Effector CD4-positive, alpha-beta T cell (primary cell): ENCODE results near the gene REN.

Source experiments
- DNase-seq: peaks from one replicate; pipeline ENCODE4 v3.0.0-alpha.2; 2020

The REN gene

DNA sequence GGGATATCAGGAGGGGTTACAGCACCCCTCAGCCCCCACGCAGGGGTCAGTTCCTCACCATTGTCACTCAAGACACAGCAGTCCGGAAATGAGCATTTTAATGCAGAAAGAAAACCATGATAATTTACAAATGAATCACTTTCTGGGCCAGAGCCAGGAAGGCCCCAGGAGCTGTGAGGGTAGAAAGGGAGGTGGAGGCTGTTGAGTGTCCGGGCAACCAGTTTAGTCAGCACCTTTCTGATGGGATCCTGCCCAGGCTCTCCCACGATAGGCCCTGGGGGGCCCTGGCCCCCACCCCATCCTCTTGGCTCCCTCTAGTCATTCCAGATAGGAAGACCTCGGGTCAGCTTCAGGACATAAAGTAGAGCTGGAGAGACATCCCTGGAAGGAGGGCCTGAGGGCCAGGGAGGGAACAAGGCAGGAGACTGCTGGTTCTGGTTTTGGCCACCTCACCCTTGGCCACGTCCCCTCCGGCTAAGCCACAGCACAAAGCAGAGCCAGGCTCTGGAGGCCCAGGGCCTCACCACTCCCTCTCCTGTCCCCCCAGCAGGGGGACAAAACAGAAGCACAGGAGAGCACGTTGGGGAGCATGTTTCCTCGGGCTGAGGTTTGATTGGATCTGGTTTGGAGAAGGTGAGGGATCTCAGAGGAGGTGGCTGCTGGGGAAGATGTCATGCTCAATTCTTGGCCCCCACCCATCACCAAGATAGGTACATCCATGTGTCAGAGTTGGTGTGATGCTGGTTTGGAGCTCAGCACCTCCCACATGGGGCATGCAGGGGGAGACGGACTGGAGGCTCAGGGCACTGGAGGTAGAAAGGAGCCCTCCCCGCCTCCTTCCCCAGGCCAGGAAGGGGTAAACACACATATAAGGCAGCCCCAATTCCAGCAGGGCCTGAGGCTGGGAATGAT is 34.9 kb downstream of the REN start:
- DNase-seq: no peak

DNA sequence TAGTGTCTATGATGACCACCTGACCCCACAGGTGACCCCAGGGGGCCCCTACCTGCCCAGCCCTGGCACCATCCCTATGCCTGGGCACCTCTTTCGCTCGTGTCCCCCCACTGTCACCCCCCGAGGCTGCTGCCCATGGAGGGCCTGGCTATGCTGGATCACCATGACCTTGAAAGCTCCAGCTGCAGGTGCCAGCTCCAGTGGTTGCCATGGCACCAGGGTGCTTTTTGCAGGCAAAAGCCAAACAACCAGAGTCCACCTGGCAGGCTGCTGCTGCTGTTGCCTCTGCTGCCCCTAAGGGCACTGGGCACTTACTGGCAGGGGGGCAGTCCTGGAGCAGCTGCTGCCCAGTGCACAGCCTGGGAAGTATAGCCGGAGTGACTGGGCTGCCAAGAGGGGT is 36.0 kb downstream of the REN start:
- DNase-seq: no peak

DNA sequence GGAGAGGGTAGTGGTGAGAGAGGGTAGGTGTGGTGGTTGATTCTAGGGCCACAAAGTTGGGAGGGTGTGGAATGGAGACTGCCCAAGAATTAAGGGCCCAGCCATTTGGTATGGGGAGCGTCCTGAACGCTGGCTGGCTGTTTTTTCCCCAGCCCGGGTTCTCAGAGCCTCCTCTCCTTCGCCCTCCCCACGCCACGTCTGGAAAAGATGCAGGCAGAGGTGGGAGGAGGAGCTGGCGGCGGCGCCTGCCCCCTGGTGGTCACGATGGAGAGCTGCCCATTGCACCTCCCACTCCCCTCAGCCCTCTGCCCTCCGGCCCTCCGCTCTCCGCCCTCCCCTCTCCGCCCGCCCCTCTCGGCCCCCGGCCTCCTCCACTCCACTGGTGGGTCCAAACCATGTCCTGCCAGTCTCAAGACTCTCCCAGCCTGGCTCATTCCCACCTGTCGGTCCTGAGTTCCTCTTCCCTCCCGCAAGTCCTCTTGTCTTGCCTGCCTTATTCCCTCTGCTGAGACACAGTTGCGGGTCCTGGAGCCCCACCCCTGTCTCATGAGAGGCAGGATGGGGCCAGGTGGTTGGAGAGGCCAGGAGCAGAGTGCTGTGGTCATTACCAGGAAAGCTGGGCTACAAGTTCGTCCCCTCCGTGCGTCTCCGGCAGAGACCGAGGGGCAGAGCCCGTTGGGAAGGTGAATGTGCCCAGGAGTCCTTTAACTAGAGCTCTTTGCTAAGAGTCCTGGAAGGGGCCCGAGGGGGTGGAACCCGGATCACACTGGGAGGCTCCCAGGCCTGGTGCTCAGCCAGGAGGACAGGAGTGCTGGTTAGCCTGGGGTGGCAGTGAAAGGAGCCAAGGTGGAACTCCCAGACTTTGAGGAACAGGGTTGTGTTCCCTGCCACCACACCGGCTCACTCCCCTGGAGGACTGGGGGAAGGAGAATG is 36.9 kb downstream of the REN start:
- DNase-seq: peak; percentile 34

DNA sequence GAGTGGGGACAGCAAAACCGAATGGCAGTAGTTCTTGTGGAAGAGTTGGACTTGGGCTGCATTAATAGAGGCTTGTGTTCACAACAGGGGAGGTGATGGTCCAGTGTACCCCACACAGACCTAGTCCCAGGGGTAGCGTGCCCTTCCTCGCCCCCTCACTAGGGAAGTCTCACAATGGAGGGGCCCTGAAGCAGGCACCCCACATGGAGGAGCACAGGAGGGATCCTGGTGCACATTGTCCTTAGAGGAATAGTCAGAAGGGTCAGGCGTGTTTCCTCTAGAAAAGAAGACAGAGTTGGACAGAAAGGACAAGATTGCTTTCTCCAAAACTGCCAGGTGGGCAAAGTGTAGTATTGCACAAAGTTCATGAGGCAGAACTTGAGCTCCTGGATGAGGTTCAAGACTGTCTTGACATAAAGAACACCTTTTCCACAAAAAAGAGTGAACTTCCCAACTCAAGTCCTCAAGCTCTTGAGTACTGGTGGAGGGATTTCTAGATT is 37.6 kb downstream of the REN start:
- DNase-seq: no peak

DNA sequence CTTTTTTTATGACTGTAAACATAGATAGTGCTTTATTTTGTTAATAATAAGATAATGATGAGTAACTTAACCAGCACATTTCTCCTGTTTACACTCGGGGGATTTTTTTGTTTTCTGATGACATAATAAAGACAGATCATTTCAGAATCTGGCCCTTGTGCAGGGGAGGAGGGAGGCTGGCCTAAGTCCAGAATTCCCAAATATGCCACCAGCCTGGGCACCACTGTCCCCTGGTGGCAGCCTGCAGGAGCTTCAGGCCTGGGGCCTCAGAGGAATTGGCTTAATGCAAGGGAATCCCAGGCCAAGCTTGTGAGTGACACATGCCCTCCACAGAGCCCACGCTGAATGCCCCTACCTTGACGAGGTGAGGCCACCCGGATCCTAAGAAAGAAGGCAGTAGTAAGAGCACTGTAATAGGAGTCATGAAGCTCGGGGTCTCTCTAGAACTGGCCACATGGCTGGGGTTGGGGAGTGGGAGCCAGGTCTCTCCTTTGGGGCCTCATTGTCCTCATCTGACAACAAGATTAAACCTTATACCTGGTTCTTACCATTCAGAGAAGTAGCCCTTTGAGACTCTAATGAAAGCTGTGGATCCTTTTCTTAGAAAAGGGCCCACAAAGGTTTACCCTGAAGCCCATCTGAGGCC is 38.4 kb downstream of the REN start:
- no peak for DNase-seq

DNA sequence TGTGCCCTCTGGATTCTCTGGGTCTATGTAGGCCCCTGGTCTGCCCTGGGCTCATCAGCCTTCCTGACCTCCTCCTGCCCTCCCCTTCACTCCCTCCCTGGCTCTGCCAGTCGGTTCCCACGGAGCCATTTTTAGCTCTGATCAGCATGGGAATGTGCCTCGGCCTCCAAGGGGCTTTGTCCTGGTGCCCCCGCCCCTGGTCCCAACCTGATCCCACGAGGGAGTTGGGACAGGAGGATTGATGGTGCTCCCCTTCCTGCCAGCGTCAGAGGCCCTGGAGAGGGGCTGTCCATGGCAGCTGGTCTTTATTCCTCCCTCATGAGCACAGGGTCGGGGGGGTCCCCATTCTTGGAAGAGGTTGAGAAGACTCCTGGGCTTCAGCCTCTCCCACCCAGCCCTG is 39.2 kb downstream of the REN start:
- no peak for DNase-seq

DNA sequence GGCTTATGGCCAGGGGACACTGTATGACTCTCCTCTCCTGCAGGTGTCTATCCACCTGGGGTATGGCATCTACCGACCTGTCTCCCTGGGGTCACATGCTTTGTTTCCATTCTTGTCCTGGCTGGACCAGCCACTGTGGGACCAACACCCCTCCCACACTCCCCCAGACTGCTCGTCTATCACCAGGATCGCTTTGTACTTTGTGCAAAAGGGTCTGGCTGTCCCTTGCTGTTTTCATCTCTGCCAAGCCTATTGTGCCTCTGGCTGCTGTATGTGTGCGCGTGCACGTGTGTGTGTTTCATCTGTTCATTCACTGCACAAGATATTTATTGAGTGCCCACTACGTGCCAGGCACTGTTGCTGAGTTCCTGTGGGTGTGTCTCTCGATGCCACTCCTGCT is 39.8 kb downstream of the REN start:
- no peak for DNase-seq

DNA sequence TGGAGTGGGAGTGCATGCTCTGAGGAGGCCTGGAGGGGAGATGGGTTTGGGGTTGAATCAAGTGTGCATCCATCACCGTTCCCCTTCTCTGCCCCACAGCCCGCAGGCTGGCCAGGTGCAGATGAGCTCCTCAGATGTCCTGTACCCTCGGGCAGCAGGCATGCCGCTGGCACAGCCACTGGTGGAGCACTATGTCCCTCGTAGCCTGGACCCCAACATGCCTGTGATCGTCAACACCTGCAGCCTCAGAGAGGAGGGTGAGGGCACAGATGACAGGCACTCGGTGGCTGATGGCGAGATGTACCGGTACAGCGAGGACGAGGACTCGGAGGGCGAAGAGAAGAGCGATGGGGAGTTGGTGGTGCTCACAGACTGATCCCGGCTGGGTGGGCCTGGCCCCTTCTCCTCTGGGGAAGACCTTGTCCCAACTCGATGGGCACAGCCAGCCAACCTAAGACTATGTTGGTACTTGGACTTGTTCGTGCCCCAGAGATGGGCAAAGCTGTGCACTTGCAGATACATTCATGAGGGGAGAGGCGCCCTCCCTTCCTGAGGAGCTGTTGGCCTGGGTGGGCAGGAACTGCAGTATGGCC is 40.3 kb downstream of the REN start:
- DNase-seq: no peak

DNA sequence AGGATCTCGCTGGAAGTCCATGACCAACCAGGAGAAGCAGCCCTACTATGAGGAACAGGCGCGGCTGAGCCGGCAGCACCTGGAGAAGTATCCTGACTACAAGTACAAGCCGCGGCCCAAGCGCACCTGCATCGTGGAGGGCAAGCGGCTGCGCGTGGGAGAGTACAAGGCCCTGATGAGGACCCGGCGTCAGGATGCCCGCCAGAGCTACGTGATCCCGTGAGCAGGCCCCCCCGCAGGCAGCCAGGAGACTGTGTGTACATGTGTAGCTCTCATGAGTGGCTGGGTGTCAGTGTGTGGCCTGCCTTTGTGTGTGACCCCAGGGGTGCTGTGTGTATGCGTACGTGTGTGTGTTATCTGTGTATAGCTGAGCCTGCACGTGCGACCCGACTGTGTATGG is 41.5 kb downstream of the REN start:
- no peak for DNase-seq

DNA sequence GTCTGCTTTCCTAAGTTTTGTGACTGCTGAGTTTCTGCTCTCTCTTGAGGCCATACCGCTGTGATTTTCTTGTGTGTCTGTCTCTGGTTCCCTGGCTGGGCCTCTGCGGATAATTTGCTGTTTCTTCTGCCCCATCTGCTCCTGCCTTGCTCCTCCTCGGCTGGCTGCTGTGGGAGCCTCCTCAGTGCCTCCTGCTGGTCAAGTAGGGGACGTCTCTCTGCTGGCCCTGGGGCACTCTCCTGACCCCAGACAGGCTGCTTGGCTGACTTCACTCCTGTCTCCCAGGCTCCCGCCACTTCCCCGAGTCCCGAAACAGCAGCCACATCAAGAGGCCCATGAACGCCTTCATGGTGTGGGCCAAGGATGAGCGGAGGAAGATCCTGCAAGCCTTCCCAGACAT is 42.8 kb downstream of the REN start:
- no peak for DNase-seq

DNA sequence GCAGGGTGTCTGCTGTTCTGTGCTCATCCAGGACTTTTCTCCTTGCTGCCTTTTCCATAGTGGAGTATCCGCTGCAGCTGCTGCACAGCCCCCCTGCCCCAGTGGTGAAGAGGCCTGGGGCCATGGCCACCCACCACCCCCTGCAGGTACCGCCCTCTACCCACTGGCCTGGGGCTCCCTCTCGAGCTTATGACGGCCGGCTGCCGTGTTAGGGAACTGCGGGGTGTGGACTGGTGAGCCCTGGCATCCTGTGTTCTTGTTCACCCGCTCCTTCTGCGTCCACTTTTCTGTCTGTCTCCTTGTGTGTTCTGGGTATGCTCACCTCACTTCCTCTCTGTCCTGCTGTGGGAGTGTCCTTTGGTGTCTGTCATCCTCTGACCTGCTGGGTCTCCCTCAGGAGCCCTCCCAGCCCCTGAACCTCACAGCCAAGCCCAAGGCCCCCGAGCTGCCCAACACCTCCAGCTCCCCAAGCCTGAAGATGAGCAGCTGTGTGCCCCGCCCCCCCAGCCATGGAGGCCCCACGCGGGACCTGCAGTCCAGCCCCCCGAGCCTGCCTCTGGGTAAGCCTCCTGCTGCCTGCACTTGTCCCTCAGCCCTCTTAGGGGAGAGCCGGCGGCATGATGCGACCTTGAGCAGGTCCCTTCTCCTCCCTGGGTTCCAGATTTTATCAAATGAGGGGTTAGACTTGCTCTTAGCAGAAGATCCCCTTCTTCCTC is 44.1 kb downstream of the REN start:
- DNase-seq: no peak

DNA sequence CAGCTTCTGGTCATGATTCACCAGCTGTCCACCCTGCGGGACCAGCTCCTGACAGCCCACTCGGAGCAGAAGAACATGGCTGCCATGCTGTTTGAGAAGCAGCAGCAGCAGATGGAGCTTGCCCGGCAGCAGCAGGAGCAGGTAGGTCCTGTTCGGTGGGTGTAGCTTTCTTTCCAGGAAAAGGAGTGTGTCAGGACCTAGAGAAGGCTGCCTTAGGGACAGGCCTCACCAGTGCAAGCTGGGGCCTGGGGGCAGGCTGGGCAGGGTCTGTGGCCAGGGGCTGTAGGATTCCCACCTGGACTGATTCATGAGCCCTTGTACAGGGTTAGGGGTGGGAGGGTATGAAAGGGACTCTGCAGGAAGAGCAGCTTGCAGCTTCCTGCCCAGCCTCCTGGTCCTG is 49.6 kb downstream of the REN start:
- no peak for DNase-seq

DNA sequence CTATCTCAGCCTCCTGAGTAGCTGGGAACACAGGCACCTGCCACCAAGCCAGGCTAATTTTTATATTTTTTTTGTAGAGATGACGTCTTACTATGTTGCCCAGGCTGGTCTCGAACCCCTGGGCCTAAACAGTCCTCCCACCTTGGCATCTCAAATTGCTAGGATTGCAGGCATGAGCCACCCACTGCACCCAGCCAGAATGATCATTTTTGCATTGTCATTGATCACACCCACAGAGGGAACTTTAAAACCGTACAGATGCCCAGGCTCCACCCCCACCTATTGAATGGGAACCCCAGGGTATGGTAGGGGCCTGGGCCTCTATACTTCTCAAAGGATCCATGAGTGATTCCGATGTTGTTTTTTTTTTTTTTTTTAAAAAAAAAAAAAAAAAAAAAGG is 51.0 kb downstream of the REN start:
- no peak for DNase-seq

DNA sequence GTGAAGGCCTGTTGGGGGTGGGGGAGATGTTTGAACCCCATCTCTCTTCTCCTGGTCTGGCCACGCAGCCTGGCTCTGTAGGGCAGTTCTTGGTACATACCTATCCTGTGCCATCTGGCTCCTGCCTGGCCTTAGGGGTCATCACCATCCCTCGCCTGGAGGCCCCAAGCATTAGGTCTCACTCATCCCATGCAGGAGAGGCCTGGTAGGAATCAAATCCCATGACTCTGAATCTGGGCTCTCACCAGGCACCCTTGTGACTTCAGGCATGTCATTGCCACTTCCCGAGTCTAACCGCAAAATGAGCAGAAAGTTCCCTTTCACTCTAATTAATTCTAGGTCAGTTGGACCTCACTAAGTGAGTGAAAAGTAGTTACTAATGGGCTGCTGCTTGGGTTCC is 51.5 kb downstream of the REN start:
- DNase-seq: no peak

DNA sequence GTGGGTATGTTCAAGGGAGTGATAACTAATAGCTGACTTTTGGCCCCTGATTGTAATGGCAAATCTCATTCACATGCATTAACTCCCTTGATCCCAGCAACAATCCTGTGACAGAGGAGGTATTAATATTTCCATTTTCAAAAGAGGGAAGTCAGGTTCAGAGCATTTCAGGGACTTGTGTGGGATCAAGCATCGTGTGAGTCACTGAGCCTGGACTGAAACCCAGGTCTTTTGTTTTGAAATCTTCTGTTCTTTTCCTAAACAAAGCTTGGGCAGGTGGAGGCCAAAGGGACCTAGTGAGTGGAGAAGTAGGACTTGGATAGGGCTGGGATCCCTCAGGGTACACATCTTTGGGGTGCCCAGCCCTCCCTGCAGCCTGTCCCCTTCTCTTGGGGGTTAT is 52.2 kb downstream of the REN start:
- no peak for DNase-seq

DNA sequence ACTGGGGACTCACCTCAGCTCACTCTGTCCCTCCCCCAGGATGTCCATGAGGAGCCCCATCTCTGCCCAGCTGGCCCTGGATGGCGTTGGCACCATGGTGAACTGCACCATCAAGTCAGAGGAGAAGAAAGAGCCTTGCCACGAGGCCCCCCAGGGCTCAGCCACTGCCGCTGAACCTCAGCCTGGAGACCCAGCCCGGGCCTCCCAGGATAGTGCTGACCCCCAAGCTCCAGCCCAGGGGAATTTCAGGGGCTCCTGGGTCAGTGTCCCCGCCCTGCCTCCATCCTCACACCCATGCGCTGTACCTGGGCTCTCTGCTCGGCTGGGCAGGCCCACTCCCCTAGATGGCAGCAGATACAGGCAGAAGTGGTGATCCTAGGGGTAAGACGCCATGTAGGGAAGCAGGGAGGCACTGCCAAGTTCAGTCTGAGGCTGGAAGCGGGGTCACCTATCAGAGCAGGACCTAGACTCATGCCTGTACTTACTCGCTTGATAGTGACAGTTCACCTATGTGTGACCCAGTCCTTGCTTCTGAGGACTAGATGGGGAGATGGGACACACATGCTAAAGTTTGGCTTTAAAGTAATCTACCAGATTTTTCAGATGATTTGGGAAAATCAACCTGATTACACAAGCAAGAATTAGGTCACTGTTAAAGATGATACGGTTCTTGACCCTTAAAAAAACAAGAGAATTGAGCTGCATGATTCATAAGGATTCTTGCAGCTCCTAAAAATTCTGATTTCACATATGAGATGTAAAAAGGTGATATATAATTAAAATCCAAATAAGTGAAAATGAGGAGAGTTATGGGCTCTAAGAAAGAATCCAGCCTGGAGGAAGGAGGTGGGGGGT is 53.0 kb downstream of the REN start:
- no peak for DNase-seq

DNA sequence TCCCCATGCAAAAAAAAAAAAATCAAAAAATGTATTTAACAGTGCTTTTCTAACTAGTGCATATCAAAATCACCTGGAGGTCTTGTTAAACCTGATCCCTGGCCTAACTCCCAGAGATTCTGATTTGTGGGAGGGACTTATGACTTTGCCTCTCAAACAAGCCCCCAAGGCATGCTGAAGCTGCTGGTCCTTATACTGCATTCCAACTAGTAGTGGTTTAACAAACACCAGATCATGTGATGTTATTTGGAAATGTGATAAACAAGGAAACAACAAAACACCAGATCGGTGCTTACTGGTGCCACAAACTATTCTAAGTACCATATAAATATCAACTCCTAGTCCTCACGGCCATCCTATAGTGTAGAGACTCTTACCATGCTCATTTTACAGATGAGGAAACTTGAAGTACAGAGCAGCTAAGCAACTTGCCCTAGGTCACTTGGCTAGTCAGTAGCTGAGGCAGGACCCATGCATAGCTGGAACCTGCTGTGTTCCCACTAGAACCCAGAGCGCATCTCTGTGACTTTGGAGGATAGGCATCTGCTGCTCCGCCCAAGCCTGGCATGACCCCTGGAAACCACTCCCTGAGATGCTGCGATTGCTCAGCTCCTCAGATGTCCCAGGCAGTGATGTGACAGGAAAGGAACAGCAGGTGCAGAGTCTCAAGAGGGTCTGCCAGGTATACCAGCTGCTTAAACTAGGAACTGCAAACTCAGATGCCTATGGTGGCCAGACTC is 55.1 kb downstream of the REN start:
- no peak for DNase-seq

DNA sequence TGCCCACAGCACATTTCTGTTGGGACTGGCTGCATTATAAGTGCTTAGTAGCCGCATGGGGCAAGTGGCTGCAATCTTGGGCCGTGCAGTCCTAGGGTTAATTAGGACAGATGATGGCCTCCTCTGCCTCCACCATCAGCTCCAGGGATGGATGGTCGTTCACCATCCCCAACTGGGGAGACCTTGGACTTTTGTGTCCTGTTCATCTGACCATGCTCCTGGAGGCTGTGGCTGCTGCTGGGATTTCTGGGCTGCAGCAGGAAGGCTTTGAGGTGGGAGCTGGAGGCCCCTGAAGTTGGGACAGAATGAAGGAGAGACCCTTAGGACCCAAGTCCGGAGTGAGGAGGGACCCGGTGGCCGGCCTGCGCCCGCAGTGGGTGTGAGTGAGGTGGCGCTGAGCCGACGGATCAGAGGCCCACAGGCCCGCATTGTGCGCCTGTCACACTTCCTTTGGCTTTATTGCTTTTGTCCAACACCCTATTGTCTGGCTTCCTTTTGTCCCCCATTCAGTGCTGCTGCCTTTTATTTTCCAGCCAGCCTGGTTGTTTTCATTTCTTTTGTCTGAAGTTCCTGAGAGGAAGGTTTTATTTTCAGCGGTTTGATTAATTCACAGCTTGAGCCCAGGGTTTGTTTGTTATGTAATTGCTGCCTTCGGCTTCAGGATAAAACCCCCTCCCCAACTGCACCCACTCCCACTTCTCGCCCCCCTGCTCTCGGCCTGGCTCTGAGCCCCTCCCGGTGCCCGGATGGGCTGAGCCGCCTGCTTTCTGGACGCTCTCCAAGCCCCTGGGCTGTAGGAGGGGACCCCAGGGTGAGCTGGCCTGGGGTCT is 57.6 kb downstream of the REN start:
- no peak for DNase-seq

DNA sequence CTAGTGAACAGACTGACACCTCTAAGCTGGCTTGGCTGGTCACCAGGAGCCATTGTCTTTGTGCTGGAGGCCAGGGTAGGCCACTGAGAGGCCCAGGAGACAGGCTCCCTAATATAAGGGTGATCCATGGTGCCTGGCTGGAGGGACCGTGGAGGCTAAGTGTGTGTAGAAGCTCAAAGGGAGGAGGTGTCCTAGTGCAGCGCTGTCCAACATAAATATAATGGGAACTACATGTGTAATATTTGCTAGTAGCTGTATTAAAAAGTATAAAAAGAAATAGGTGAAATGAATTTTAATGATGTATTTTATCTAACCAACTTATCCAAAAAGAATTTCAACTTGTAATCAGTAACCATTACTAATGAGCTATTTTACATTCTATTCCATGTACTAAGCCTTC is 58.2 kb downstream of the REN start:
- no peak for DNase-seq
